ENCODE results near the gene TCP10L. TPM values are rescaled to one million over a fixed set of nuclear protein-coding genes. Genes with fewer than 3 reads are reported as not detected.
A peak's percentile ranks its signal among the peaks of the same experiment; 100 is the strongest.

The TCP10L gene
- total and polyA plus RNA-seq, 2 of the 13 experiments (the other 11 are each of a cell fraction or from before 2014, with no cell fraction given) = 0.90 to 2.4 TPM

DNA sequence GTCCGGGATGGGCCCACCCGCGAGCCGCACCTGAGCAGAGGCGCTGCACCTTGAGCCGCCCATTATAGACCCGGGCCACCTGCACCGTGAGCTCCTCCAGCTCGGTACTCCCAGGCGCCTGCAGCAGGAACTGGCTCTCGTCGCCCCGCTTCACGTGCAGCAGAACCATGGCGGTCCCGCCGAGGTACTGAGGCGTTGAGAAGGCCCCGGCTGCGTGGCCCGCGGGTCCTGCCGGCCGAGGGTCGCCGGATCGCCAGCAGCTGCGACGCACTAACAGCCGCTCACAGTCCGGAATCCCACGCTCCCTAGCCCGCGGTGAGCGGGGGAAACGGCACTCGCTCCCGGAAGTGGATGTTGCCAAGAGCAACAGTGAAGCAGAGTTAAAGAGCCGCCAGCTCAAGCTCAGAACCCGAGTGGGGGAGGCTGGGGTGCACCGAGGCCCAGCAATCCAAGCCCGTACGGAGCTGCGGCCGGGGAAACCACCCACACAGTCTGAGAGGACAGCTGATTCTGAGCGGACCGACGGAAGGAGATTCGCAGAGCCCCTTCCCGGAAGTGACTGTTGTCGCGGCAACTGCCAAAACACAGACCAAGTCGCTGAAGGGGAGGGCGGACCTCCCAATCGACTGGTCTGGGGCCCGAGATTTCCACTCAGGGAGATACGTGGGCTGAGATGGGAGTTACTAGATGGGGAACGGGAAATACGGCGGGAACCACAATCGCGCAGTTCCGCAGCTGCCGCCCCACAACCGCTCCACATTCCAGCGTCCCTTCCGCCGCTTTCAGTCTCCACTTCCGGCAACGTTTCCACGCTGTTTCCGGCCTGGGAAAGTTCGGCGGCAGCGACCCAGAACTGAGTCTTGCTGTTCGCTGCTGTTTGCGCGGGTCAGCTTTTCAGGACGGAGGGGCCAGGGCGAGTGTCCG is 27.0 kb upstream of the TCP10L start, which contains the start of gene CFAP298 (continued):
- TF ChIP-seq KDM3A (CRISPR knock-in tag; IDR thresholded peaks at IDR 0.05; ENCODE audit: low read depth) (peak; percentile 62; the same call in 1 of the 2 replicates), ZSCAN30 (CRISPR knock-in tag; IDR thresholded peaks at IDR 0.05) (no peak), ZSCAN25 (CRISPR knock-in tag; IDR thresholded peaks at IDR 0.05) (no peak; the same call in 1 of the 2 replicates), ZNF768 (CRISPR knock-in tag; IDR thresholded peaks at IDR 0.05) (peak; percentile 77), DNMT1 (CRISPR knock-in tag; IDR thresholded peaks at IDR 0.05) (no peak), MLLT10 (CRISPR knock-in tag; IDR thresholded peaks at IDR 0.05) (no peak), SALL1 (CRISPR knock-in tag; IDR thresholded peaks at IDR 0.05) (peak; percentile 57), SMARCC2 (IDR thresholded peaks at IDR 0.05) (no peak), PRPF4 (IDR thresholded peaks at IDR 0.05; ENCODE audit: low read depth, low read length, poor library complexity, severe bottlenecking) (no peak), SP4 (CRISPR knock-in tag; IDR thresholded peaks at IDR 0.05) (no peak), SYNCRIP (IDR thresholded peaks at IDR 0.05; ENCODE audit: insufficient read depth, low read depth, low read length) (no peak), ZNF790 (CRISPR knock-in tag; IDR thresholded peaks at IDR 0.05; ENCODE audit: borderline replicate concordance) (0 out of 2 replicates have a peak, but pooled peaks have one; percentile 60)
- TF ChIP-seq, protein P1, sequence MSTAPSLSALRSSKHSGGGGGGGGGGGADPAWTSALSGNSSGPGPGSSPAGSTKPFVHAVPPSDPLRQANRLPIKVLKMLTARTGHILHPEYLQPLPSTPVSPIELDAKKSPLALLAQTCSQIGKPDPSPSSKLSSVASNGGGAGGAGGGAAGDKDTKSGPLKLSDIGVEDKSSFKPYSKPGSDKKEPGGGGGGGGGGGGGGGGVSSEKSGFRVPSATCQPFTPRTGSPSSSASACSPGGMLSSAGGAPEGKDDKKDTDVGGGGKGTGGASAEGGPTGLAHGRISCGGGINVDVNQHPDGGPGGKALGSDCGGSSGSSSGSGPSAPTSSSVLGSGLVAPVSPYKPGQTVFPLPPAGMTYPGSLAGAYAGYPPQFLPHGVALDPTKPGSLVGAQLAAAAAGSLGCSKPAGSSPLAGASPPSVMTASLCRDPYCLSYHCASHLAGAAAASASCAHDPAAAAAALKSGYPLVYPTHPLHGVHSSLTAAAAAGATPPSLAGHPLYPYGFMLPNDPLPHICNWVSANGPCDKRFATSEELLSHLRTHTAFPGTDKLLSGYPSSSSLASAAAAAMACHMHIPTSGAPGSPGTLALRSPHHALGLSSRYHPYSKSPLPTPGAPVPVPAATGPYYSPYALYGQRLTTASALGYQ (CRISPR knock-in tag; IDR thresholded peaks at IDR 0.05) = no peak; the same call in 1 of the 2 replicates
- TF ChIP-seq, protein P2, sequence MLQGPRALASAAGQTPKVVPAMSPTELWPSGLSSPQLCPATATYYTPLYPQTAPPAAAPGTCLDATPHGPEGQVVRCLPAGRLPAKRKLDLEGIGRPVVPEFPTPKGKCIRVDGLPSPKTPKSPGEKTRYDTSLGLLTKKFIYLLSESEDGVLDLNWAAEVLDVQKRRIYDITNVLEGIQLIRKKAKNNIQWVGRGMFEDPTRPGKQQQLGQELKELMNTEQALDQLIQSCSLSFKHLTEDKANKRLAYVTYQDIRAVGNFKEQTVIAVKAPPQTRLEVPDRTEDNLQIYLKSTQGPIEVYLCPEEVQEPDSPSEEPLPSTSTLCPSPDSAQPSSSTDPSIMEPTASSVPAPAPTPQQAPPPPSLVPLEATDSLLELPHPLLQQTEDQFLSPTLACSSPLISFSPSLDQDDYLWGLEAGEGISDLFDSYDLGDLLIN (CRISPR knock-in tag; IDR thresholded peaks at IDR 0.05; ENCODE audit: borderline replicate concordance) = no peak
- TF ChIP-seq, protein P3, sequence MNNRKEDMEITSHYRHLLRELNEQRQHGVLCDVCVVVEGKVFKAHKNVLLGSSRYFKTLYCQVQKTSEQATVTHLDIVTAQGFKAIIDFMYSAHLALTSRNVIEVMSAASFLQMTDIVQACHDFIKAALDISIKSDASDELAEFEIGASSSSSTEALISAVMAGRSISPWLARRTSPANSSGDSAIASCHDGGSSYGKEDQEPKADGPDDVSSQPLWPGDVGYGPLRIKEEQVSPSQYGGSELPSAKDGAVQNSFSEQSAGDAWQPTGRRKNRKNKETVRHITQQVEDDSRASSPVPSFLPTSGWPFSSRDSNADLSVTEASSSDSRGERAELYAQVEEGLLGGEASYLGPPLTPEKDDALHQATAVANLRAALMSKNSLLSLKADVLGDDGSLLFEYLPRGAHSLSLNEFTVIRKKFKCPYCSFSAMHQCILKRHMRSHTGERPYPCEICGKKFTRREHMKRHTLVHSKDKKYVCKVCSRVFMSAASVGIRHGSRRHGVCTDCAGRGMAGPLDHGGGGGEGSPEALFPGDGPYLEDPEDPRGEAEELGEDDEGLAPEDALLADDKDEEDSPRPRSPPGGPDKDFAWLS (CRISPR knock-in tag; IDR thresholded peaks at IDR 0.05; ENCODE audit: borderline replicate concordance) = peak; percentile 65; the same call in 1 of the 2 replicates
- TF ChIP-seq, protein P4, sequence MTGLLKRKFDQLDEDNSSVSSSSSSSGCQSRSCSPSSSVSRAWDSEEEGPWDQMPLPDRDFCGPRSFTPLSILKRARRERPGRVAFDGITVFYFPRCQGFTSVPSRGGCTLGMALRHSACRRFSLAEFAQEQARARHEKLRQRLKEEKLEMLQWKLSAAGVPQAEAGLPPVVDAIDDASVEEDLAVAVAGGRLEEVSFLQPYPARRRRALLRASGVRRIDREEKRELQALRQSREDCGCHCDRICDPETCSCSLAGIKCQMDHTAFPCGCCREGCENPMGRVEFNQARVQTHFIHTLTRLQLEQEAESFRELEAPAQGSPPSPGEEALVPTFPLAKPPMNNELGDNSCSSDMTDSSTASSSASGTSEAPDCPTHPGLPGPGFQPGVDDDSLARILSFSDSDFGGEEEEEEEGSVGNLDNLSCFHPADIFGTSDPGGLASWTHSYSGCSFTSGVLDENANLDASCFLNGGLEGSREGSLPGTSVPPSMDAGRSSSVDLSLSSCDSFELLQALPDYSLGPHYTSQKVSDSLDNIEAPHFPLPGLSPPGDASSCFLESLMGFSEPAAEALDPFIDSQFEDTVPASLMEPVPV (CRISPR knock-in tag; IDR thresholded peaks at IDR 0.05) = no peak; the same call in none of the 2 replicates
- TF ChIP-seq, protein P5, sequence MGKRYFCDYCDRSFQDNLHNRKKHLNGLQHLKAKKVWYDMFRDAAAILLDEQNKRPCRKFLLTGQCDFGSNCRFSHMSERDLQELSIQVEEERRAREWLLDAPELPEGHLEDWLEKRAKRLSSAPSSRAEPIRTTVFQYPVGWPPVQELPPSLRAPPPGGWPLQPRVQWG (CRISPR knock-in tag; IDR thresholded peaks at IDR 0.05; ENCODE audit: borderline replicate concordance, low read depth) = no peak
- TF ChIP-seq, protein P6, sequence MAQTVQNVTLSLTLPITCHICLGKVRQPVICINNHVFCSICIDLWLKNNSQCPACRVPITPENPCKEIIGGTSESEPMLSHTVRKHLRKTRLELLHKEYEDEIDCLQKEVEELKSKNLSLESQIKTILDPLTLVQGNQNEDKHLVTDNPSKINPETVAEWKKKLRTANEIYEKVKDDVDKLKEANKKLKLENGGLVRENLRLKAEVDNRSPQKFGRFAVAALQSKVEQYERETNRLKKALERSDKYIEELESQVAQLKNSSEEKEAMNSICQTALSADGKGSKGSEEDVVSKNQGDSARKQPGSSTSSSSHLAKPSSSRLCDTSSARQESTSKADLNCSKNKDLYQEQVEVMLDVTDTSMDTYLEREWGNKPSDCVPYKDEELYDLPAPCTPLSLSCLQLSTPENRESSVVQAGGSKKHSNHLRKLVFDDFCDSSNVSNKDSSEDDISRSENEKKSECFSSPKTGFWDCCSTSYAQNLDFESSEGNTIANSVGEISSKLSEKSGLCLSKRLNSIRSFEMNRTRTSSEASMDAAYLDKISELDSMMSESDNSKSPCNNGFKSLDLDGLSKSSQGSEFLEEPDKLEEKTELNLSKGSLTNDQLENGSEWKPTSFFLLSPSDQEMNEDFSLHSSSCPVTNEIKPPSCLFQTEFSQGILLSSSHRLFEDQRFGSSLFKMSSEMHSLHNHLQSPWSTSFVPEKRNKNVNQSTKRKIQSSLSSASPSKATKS (CRISPR knock-in tag; IDR thresholded peaks at IDR 0.05) = no peak

All from HepG2 (cell line).